Raji (cell line): ENCODE results near the gene USP6NL.

Source experiments
- POLR2A ChIP-seq: IDR thresholded peaks from 2 replicates; pipeline ENCODE4 v1.6.1; 2011; ENCODE audit warnings: low read depth, low read length, control low read depth; ENCODE audit not compliant: insufficient read depth

Gene USP6NL

GRCh38 chr10:11629731-11630130 is 18.3 kb upstream of the USP6NL start:
- no peak for TF ChIP-seq POLR2A

GRCh38 chr10:11626071-11626470 is 14.6 kb upstream of the USP6NL start:
- no peak for TF ChIP-seq POLR2A

DNA sequence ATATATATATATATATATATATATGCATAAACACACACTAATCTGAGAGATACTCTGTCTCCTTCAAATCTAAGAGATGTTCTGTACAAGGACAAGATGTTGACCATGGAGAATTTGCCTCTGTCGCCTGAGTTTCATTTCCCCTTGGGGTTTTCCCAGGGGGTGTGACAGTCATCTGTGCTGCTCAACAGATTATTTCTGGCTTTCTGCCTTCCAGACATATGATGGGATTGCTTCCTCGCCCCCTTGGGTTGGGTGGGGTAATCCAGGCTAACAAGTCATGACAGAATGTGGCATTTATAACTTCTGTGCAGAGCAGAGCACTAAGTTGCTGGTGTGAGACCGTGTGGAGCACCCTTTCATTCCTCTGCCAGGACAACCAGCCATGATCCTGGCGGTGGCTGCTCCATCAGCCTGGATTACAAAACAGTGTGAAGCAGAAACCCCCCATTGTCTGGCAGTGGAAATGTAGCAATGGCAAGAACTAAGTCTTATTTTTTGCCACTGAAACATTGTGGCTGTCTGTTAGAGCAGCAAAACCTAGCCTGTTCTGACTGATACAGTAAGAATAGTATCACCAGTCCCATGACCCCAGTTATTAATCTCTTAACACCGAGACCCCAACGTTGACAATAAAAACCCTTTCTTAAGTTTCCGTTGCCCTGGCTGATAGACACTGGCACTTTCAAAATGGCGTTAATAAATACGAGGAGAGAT is 13.7 kb upstream of the USP6NL start:
- no peak for TF ChIP-seq POLR2A

- no peak for TF ChIP-seq POLR2A
Measured at GRCh38 chr10:11617233-11617632, 5.8 kb upstream of the USP6NL start.

GRCh38 chr10:11616021-11616420 is 4.6 kb upstream of the USP6NL start:
- TF ChIP-seq POLR2A, result no peak

DNA sequence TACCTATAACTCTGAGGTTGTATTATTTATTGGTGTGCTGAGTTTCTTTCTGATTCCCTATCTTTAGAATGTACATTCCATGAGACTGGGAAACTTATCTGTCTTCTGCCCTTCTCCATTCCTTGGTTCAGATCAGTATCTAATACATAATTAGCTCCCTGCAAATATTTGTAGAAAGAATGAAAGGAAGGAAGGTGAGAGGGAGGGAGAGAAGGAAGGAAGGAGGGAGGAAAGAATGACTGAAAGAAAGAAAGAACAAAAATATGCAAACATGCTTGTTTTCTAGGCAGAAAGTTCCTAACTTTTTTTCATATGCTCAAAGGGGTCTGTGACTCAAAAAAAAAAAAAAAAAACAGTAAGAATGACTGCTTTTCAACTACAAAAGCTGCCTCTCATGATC is 3.9 kb upstream of the USP6NL start:
- TF ChIP-seq POLR2A, result no peak

GRCh38 chr10:11612021-11613001 is 861 bp upstream of the USP6NL start:
- TF ChIP-seq POLR2A, result no peak

- no peak for TF ChIP-seq POLR2A
Measured at GRCh38 chr10:11610826-11611247, 613 bp downstream of the USP6NL start.

- TF ChIP-seq POLR2A, result peak; percentile 25; the same call in 1 of the 2 replicates
Measured at GRCh38 chr10:11610166-11610825, 1.2 kb downstream of the USP6NL start.

GRCh38 chr10:11609492-11610093 is 1.9 kb downstream of the USP6NL start:
- TF ChIP-seq POLR2A, result peak; percentile 68

- TF ChIP-seq POLR2A, result no peak
Measured at GRCh38 chr10:11609052-11609451, 2.4 kb downstream of the USP6NL start.

DNA sequence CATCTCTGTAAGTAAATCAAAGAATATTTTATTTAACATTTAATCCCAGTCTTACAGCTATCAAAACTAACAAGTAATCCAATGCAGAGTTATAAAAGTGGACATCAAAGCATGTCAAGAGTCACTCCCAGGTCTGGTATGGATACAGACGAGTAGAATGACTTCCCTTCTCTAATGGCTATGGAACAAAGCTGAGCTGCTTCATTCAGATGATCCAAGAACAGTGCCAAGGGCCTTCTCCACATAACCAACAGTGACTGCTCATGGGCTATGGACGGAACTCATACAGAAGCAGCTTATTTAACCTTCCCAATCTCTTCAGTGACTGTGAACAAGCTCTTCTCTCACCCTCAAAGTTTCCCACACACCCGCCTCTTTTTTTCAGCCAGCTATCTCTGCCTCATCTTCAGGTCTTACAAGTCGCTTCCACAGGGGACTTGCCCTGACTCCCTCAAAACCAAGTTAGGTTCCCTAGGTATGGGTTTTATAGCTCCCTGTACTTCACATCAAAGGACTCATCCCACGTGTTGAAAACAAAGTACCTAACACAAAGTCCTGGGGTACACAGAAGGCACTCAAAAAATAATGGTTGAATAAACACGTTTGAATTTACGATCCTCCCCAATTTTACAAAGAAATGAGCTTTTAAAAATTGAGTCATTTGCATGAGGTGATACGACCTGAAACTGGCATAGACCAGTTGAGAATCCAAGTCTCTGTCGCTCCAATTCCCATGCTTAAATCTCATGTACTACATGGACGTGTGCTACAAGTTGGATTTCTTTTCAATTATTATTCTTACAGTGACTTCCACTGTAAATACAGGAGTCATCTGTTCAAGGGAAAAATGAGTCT is 3.1 kb downstream of the USP6NL start:
- peak; percentile 13; the same call in 1 of the 2 replicates for TF ChIP-seq POLR2A

DNA sequence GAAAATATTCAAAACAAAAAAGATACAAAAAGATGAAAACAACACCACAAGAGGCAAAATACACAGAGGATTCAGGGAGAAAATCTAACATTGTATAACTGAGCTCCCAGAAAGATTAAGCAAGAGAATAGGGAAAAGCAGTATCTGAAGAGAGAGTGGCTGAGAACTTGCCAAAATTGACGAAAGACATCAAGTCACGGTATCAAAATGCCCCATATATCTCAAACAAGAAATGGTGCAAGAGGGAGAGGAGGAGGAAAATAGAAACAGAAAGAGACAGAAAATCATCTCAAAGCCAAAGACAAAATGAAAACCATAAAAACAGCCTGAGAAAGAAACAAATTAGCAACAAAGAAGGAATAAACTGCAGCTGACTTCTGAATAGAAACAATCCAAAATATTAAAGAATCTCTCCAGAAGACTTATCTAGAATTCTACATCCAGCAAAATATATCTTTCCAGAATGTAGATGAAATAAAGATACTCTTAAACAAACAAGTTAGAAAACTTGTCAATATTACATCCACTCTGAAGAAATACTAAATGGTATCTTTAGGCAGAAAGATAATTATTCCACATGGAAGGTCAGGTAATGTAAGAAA is 5.5 kb downstream of the USP6NL start:
- TF ChIP-seq POLR2A, result no peak
